H54 (cell line): Measurements from ENCODE around the gene LAGE3.

ENCODE experiments used
- DNase-seq: peaks from one replicate; pipeline ENCODE4 v3.0.0; 2011; ENCODE audit warnings: low spot score, mixed read lengths; ENCODE audit not compliant: insufficient read length
- FAIRE-seq: peaks from 3 replicates; lab custom pipeline; 2011; peaks lifted over from hg19 to GRCh38; lab: Jason Lieb, UNC
- POLR2A ChIP-seq: IDR thresholded peaks from 2 replicates; pipeline ENCODE4 v1.6.1; 2011; ENCODE audit warnings: low read depth, mild to moderate bottlenecking, low read length

The LAGE3 gene

GRCh38 chrX:154435171-154435733 is 43.8 kb downstream of the LAGE3 start:
- no peak for FAIRE-seq
- no peak for DNase-seq
- no peak for TF ChIP-seq POLR2A

- no peak for FAIRE-seq
- DNase-seq, result no peak
- TF ChIP-seq POLR2A, result no peak
These were observed 44.5 kb downstream of the LAGE3 start for GRCh38 chrX:154434394-154435168.

GRCh38 chrX:154433605-154434004 is 45.5 kb downstream of the LAGE3 start:
- no peak for TF ChIP-seq POLR2A
- DNase-seq (no peak), FAIRE-seq (no peak)

DNA sequence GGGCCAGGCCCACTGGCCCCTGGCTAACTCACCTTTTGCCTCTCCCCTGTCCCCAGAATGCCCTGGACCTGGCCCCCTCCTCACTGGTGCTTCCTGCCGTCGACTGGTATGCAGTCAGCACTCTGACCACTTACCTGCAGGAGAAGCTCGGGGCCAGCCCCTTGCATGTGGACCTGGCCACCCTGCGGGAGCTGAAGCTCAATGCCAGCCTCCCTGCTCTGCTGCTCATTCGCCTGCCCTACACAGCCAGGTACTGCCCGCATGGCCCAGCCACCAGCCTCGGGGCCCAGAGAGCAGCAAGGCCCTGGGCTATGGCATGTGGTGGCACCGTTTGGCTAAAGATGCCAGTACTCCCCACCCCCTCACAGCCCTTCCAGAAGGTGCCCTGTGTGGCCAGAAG is 46.9 kb downstream of the LAGE3 start:
- DNase-seq (no peak), FAIRE-seq (no peak)
- TF ChIP-seq POLR2A, result no peak

DNA sequence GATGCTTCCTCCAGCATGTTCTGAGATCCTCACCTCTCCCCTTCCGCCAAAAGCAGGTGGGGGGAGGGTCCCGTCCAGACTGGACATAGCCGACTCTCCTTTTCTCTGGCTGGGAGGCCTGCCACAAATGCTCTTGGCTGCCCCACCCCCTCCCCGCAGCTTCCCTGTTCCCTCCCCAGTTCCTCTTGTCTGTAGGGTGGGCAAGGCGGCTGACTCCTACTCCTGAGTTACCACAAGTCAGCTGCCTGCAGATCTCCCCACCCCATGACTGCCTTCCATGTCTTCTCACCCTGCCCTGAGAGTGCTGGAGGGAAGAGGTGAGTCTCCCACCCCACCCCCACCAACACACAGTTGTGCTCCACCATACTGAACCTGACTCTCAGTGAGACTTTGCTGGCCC is 47.7 kb downstream of the LAGE3 start:
- DNase-seq (no peak), FAIRE-seq (no peak)
- no peak for TF ChIP-seq POLR2A

- DNase-seq (no peak), FAIRE-seq (no peak)
- no peak for TF ChIP-seq POLR2A
These were observed 48.2 kb downstream of the LAGE3 start for GRCh38 chrX:154430916-154431315.

GRCh38 chrX:154430479-154430878 is 48.6 kb downstream of the LAGE3 start:
- TF ChIP-seq POLR2A, result no peak
- DNase-seq, result no peak
- FAIRE-seq, result no peak

GRCh38 chrX:154429711-154430110 is 49.4 kb downstream of the LAGE3 start:
- DNase-seq (no peak), FAIRE-seq (no peak)
- no peak for TF ChIP-seq POLR2A

GRCh38 chrX:154428176-154429171 is 50.6 kb downstream of the LAGE3 start, which contains the start of gene ATP6AP1:
TSS of gene ATP6AP1 (plus strand) at chrX:154428677. CDS start at chrX:154428693, 16 bp downstream.
- no peak for FAIRE-seq
- TF ChIP-seq POLR2A, result peak; percentile 85
- DNase-seq, result peak; percentile 61
